ENCODE results near the gene SMPD3. TPM values are rescaled to one million over a fixed set of nuclear protein-coding genes. Genes with fewer than 3 reads are reported as not detected.

Gene SMPD3
- total and polyA plus RNA-seq, 3 donors from 2014 or later: 13.3 to 23.4 (median 20.6) TPM

DNA sequence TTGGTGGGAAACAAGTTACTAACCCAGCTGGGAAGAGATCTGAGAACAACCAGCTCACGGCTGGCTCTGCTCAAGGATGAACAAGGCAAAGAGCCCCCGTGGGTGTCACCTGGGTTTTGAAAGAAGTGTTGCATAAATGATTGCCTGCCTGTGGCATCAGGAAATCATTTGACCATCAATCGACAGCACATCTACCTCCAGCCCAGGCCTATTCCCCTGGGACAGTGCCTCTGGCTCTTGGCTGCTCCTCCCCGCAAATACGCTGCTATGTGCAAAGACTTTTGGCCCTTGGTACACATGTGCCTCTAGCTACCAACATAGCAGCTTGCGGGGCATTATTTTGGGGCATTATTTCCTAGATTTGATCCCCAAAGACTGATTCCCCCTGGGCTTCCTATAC, 39.4 kb upstream of the SMPD3 start:
- 88 to 90% methylated on average over 6 of the region's 6 CpGs for WGBS, 2 donors
- Histone ChIP-seq H3K4me1 (peaks cover 2% of the 10 kb centered on the region), H3K27me3 (no peaks in the 10 kb centered on the region), H3K4me3 (no peak overlapping the region), H3K27ac (no peak overlapping the region), H3K9me3 (no peaks in the 10 kb centered on the region), H3K36me3 (ENCODE audit: low read depth, missing control alignments) (no peaks in the 10 kb centered on the region)
- intact Hi-C loops (cut with DNase I; ENCODE audit: low total_unique reads): no loop called here
- TF ChIP-seq, protein P1, sequence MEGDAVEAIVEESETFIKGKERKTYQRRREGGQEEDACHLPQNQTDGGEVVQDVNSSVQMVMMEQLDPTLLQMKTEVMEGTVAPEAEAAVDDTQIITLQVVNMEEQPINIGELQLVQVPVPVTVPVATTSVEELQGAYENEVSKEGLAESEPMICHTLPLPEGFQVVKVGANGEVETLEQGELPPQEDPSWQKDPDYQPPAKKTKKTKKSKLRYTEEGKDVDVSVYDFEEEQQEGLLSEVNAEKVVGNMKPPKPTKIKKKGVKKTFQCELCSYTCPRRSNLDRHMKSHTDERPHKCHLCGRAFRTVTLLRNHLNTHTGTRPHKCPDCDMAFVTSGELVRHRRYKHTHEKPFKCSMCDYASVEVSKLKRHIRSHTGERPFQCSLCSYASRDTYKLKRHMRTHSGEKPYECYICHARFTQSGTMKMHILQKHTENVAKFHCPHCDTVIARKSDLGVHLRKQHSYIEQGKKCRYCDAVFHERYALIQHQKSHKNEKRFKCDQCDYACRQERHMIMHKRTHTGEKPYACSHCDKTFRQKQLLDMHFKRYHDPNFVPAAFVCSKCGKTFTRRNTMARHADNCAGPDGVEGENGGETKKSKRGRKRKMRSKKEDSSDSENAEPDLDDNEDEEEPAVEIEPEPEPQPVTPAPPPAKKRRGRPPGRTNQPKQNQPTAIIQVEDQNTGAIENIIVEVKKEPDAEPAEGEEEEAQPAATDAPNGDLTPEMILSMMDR (IDR thresholded peaks at IDR 0.05): no peak
- no peak for TF ChIP-seq POLR2A (IDR thresholded peaks at IDR 0.05)
- DNase-seq: no peak

DNA sequence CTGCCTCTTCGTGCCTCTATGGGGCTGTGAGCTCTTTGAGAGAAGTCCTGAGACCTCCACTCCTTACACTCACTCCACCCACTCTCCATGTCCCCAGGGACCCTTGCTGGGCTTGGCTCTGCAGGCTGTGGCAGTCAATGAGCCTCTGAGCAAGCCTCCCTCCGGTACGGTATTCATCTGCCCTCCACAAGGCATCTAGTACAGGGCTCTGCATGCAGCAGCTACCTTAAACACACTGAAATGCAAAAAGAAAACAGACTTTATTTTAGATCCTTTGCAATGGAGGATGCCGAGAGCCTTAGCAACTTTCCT, 38.9 kb upstream of the SMPD3 start:
- no peak overlapping the region for H3K4me3 ChIP-seq
- DNase-seq: no peak
- H3K36me3 ChIP-seq (ENCODE audit: low read depth, missing control alignments): no peaks in the 10 kb centered on the region
- no peaks in the 10 kb centered on the region for H3K4me1 ChIP-seq
- WGBS, 2 donors: 63 to 67% methylated on average over 4 of the region's 4 CpGs
- TF ChIP-seq, protein P1 (IDR thresholded peaks at IDR 0.05): no peak
- no peak for TF ChIP-seq POLR2A (IDR thresholded peaks at IDR 0.05)
- H3K27me3 ChIP-seq: no peaks in the 10 kb centered on the region
- H3K27ac ChIP-seq: no peak overlapping the region
- no peaks in the 10 kb centered on the region for H3K9me3 ChIP-seq
- intact Hi-C loops (cut with DNase I; ENCODE audit: low total_unique reads): no loop called here

DNA sequence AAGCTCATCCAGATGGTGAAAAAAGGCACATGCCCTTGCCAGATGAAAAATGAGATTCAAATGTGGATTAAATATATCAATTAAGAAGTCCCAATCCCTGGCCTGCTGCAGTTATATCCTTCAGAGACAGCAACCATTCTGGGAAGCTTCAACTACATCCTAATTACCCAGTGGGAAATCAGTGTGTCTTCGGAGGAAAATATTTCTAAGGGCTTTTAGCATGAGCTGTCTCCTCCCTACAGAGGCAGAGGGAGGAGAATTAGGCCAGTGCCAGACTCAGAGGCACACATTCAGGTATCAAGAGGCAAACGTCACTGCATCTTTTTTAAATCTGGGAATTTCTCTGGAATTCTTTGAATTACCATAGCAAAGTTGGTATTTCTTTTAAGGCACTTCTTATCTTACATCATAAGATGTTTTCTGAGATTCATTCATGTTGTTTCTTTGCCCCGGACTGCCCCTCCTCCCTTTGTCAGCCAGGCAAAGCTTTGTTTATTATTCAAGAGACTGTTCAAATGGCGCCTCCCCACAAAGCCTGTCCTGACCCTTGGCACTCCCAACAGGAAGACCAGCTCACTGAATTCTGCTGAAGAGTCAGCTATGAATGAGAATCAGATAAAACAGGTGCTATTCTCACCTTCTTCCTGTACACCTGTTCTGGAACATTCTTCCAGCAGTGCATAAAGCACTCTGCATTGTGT, 38.3 kb upstream of the SMPD3 start:
- no peak overlapping the region for H3K4me3 ChIP-seq
- no peaks in the 10 kb centered on the region for H3K4me1 ChIP-seq
- no peak for DNase-seq
- no peaks in the 10 kb centered on the region for H3K27me3 ChIP-seq
- intact Hi-C loops (cut with DNase I; ENCODE audit: low total_unique reads): no loop called here
- H3K27ac ChIP-seq: no peak overlapping the region
- H3K36me3 ChIP-seq (ENCODE audit: low read depth, missing control alignments): no peaks in the 10 kb centered on the region
- TF ChIP-seq, protein P1 (IDR thresholded peaks at IDR 0.05): no peak
- TF ChIP-seq POLR2A (IDR thresholded peaks at IDR 0.05): no peak
- no peaks in the 10 kb centered on the region for H3K9me3 ChIP-seq
- WGBS, 2 donors: 37 to 48% methylated on average over 4 of the region's 4 CpGs

DNA sequence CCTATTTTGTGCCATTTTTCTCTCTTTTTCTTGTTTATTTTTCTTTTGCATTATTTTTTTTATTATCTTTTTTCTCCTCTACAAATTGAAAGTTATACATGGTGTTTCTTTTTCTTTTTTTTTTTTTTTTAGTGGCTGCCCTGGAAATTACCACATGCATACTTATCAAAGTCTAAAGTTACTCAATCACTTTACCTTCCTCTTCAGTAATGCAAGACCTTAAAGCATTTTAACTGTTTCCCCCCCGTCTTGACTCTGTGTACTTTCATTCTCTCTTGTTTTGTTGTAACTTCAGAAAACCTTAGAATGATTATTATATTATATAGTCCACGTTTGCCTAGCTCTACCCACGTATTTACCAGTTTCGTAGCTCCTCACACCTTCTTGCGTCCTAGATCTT, 33.3 kb upstream of the SMPD3 start:
- Histone ChIP-seq H3K27ac (no peak overlapping the region), H3K36me3 (ENCODE audit: low read depth, missing control alignments) (no peaks in the 10 kb centered on the region), H3K27me3 (no peaks in the 10 kb centered on the region), H3K9me3 (no peaks in the 10 kb centered on the region), H3K4me1 (no peaks in the 10 kb centered on the region), H3K4me3 (no peak overlapping the region)
- intact Hi-C loops (cut with DNase I; ENCODE audit: low total_unique reads): no loop called here
- TF ChIP-seq, protein P1 (IDR thresholded peaks at IDR 0.05): no peak
- DNase-seq: no peak
- 89 to 91% methylated on average over 5 of the region's 5 CpGs for WGBS, 2 donors
